Lung (tissue), 12 donors: Measurements from ENCODE around the gene KCNC4. TPM values are rescaled to one million over a fixed set of nuclear protein-coding genes. Genes with fewer than 3 reads are reported as not detected.

Experiments
- ATAC-seq: fragments of 200-7000 bp; cut with Tn5 transposase; one replicate; pipeline ENCODE4 v1.9.1; 2020; ENCODE audit warnings: moderate number of reproducible peaks; ENCODE audit not compliant: insufficient read depth, low FRiP score
- DNase-seq, 3 donors: peaks; one replicate each; pipeline ENCODE4 v3.0.0-alpha.2; 2013 to 2017
- H3K27ac ChIP-seq, 2 donors: one replicate each; pipeline ENCODE4 v1.5.1; 2013; ENCODE audit warnings: mild to moderate bottlenecking in 2 of 2, moderate library complexity in 2 of 2, control low read depth in 1 of 2, inconsistent platforms in 1 of 2, low read depth in 1 of 2, low read length in 1 of 2
- H3K27me3 ChIP-seq, 3 donors: one replicate each; pipeline ENCODE4 v1.5.1; 2013; ENCODE audit warnings: low read length in 2 of 3; ENCODE audit not compliant: control insufficient read depth in 3 of 3, insufficient read depth in 3 of 3
- H3K36me3 ChIP-seq, 4 donors: one replicate each; pipeline ENCODE4 v1.5.1; 2013; ENCODE audit warnings: low read length in 4 of 4, mild to moderate bottlenecking in 1 of 4, moderate library complexity in 1 of 4; ENCODE audit not compliant: control insufficient read depth in 4 of 4, insufficient read depth in 4 of 4
- H3K4me1 ChIP-seq, 5 donors: one replicate each; pipeline ENCODE4 v1.5.1; 2013; ENCODE audit warnings: low read length in 5 of 5, mild to moderate bottlenecking in 2 of 5, moderate library complexity in 1 of 5; ENCODE audit not compliant: control insufficient read depth in 5 of 5, insufficient read depth in 5 of 5
- H3K4me3 ChIP-seq: one replicate; pipeline ENCODE4 v1.5.1; 2013; ENCODE audit warnings: mild to moderate bottlenecking, control low read depth, moderate library complexity
- H3K9ac ChIP-seq, 2 donors: one replicate each; pipeline ENCODE4 v1.5.1; 2013; ENCODE audit warnings: low read length in 2 of 2, control low read depth in 1 of 2; ENCODE audit not compliant: insufficient read depth in 1 of 2
- H3K9me3 ChIP-seq, 4 donors: one replicate each; pipeline ENCODE4 v1.5.1; 2013; ENCODE audit warnings: low read length in 3 of 4, mild to moderate bottlenecking in 1 of 4, moderate library complexity in 1 of 4; ENCODE audit not compliant: control insufficient read depth in 4 of 4, insufficient read depth in 3 of 4
- WGBS, 2 donors: extraction: QIAGEN DNeasy Blood & Tissue Kit; methylation state at CpG; one replicate each; pipeline ENCODE4 v1.1.7; 2013; 5-methylcytosine and 5-hydroxymethylcytosine counted together
- polyA plus RNA-seq, 2 donors: library from polyadenylated mRNA; stranded (reverse); fragments of 200-250 nt; gene quantifications; one replicate each; pipeline ENCODE4 v1.2.1, GENCODE V29; 2013
- total RNA-seq, 2 donors: library from RNA; depleted of rRNA in 1 of 2; stranded (reverse); fragments of >200 nt in 1 of 2; gene quantifications; one replicate each; pipeline ENCODE4 v1.2.1, GENCODE V29; 2014 to 2021
- TF ChIP-seq, protein P1 (sequence below): IDR thresholded peaks from 2 replicates; pipeline ENCODE4 v1.5.1; 2012; ENCODE audit warnings: mild to moderate bottlenecking; ENCODE audit errors: control extremely low read depth, extremely low read depth
- donor health status: control.
- donor health status: control.
- donor health status: Bipolar disorder and iron deficiency.
- donor health status: healthy.
- donor health status: DM: yes; HTN: yes; CAD: no.

KCNC4 gene
- total and polyA plus RNA-seq, 4 donors, result 3.1 to 9.2 (median 3.5) TPM

DNA sequence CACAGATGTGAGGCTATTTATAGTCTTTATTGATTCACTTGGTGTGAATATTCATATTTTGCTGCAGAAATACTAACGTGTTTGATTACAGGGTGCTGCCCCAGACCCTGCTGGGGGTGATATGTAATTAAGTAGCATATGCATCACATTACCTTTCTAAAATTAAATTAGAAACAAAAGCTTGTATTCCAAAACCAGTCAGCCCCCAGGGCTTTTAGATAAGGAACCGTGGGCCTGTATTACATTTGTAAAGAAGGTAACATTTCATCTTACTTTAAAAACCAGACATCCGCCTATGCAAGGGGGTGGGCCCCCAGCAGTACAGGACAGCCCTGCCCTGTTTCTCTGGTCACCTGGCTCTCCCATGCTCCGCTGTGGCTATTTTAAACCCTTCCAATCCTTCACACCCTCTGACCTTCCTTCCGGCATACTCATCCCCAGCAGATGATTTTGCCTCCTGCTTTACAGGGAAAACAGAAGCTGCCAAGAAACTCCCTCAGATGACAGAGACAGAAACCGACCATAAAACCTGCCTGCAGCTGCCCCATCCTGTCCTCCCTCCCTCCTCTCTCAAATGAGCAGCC lies 22.0 kb upstream of the KCNC4 start:
- H3K4me3 ChIP-seq, result no peak overlapping the region
- no peaks in the 10 kb centered on the region for H3K36me3 ChIP-seq
- H3K9me3 ChIP-seq, result peaks cover 0 to 3% (median 0%) of the 10 kb centered on the region in 4 donors
- ATAC-seq (no peak), DNase-seq (no peak)
- peaks cover 0 to 13% (median 0%) of the 10 kb centered on the region in 3 donors for H3K27me3 ChIP-seq
- H3K27ac ChIP-seq, result no peak overlapping the region
- 65 to 73% methylated on average over 6 of the region's 6 CpGs for WGBS, 2 donors
- no peak overlapping the region for H3K9ac ChIP-seq
- H3K4me1 ChIP-seq, result peaks cover 0 to 5% (median 0%) of the 10 kb centered on the region in 5 donors
- TF ChIP-seq, protein P1, sequence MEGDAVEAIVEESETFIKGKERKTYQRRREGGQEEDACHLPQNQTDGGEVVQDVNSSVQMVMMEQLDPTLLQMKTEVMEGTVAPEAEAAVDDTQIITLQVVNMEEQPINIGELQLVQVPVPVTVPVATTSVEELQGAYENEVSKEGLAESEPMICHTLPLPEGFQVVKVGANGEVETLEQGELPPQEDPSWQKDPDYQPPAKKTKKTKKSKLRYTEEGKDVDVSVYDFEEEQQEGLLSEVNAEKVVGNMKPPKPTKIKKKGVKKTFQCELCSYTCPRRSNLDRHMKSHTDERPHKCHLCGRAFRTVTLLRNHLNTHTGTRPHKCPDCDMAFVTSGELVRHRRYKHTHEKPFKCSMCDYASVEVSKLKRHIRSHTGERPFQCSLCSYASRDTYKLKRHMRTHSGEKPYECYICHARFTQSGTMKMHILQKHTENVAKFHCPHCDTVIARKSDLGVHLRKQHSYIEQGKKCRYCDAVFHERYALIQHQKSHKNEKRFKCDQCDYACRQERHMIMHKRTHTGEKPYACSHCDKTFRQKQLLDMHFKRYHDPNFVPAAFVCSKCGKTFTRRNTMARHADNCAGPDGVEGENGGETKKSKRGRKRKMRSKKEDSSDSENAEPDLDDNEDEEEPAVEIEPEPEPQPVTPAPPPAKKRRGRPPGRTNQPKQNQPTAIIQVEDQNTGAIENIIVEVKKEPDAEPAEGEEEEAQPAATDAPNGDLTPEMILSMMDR, result no peak

DNA sequence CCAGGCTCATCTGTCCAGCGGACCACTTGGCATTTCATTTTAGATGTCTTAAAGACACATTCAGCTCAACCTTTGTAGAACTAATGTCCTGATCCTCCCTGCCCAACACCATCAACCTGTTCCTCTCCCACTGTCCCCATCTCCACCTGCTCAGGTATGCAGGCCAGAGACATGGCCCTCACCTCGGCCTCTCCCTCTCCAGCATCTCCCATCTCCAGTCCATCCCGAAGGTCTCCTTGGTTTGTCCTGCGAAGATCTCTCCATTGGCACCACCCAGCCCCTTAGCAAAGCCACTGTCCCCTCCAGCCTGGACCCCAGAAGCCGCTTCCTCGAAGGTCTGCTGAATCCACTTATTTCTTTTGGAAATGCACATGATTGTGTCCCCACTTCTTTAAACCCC lies 20.9 kb upstream of the KCNC4 start:
- H3K4me1 ChIP-seq, result peaks cover 0 to 5% (median 0%) of the 10 kb centered on the region in 5 donors
- no peak overlapping the region for H3K9ac ChIP-seq
- DNase-seq (no peak), ATAC-seq (no peak)
- 85 to 87% methylated on average over 6 of the region's 6 CpGs for WGBS, 2 donors
- no peak overlapping the region for H3K27ac ChIP-seq
- H3K9me3 ChIP-seq, result peaks cover 0 to 3% (median 0%) of the 10 kb centered on the region in 4 donors
- TF ChIP-seq, protein P1, result no peak
- no peaks in the 10 kb centered on the region for H3K36me3 ChIP-seq
- no peak overlapping the region for H3K4me3 ChIP-seq
- H3K27me3 ChIP-seq, result peaks cover 0 to 13% (median 0%) of the 10 kb centered on the region in 3 donors

DNA sequence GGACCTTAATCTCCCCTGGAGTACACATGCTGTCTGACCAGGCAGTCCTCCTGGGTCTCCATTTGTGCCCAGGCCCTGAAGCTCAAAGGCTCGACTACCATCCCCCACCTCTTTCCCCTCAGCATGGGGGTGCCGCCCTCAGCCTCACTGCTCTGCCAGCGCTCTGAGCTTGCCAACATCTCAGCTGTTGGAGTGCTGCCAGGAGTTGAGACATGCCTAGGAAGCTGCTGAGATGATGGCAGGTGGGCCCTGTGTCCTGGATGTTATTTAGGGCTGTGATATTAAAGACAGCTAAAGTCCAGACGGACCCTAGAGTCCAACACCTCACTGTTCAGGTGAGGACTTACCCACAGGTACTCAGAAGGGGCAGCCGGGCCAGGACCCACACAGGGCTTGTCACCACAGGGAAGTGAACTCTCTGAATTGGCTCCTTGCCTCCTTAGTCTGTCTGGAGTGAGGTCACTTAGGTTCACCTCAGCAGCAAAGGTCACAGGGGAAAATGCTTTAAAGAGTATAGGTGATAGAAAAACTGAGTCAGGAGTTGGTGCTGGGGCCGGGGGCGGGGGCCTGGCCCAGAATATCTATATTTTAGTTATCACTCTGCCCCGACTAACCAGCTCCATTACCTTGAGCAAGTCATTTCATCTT lies 19.7 kb upstream of the KCNC4 start:
- WGBS, 2 donors, result 60 to 62% methylated on average over 8 of the region's 8 CpGs
- DNase-seq (no peak), ATAC-seq (no peak)
- TF ChIP-seq, protein P1, result no peak
- no peak overlapping the region for H3K27ac ChIP-seq
- no peak overlapping the region for H3K4me3 ChIP-seq
- H3K36me3 ChIP-seq, result no peaks in the 10 kb centered on the region
- H3K9me3 ChIP-seq, result peaks cover 0 to 3% (median 0%) of the 10 kb centered on the region in 4 donors
- H3K4me1 ChIP-seq, result peaks cover 0 to 5% (median 0%) of the 10 kb centered on the region in 5 donors
- H3K27me3 ChIP-seq, result peaks cover 0 to 5% (median 0%) of the 10 kb centered on the region in 3 donors
- H3K9ac ChIP-seq, result no peak overlapping the region
